ENCODE measurements around the gene ARRDC3. TPM values are rescaled to one million over a fixed set of nuclear protein-coding genes. Genes with fewer than 3 reads are reported as not detected.

Gene ARRDC3
- total and polyA plus RNA-seq, 10 of the 15 experiments (the other 5 are each of a cell fraction or from before 2014, with no cell fraction given): 2.3 to 14.0 (median 8.6) TPM

- TF ChIP-seq IRF3 (IDR thresholded peaks at IDR 0.05) (no peak), USF1 (IDR thresholded peaks at IDR 0.05; ENCODE audit: borderline replicate concordance, extremely low read length, insufficient read depth, low read depth, low read length) (peak; percentile 75), SIX5 (IDR thresholded peaks at IDR 0.05; ENCODE audit: low read depth, low read length, severe bottlenecking) (no peak), PBX3 (IDR thresholded peaks at IDR 0.05; ENCODE audit: insufficient replicate concordance, low read depth, low read length) (no peak), PKNOX1 (IDR thresholded peaks at IDR 0.05) (peak; percentile 56), MYC (IDR thresholded peaks at IDR 0.05; ENCODE audit: insufficient read depth, insufficient read length, insufficient replicate concordance, low read length, severe bottlenecking) (no peak), NBN (IDR thresholded peaks at IDR 0.05) (peak; percentile 47), STAT3 (IDR thresholded peaks at IDR 0.05; ENCODE audit: low read depth, low read length) (no peak), CREB1 (IDR thresholded peaks at IDR 0.05; ENCODE audit: low read depth) (no peak), MEF2A (IDR thresholded peaks at IDR 0.05; ENCODE audit: insufficient read depth, low read depth, low read length) (no peak), CREM (IDR thresholded peaks at IDR 0.05; ENCODE audit: low read depth) (no peak), POU2F2 (IDR thresholded peaks at IDR 0.05; ENCODE audit: borderline replicate concordance, low read depth, low read length) (peak; percentile 50; the same call in 2 of the 3 replicates), RAD51 (IDR thresholded peaks at IDR 0.05) (peak; percentile 95), USF2 (IDR thresholded peaks at IDR 0.05; ENCODE audit: borderline replicate concordance, low read depth, low read length) (peak; percentile 83), TCF12 (IDR thresholded peaks at IDR 0.05; ENCODE audit: low read depth, low read length) (no peak), BCLAF1 (IDR thresholded peaks at IDR 0.05) (no peak), RCOR1 (conservative IDR thresholded peaks at IDR 0.05; ENCODE audit: low read depth, low read length) (no peak), BHLHE40 (IDR thresholded peaks at IDR 0.05; ENCODE audit: borderline replicate concordance in 1 of 2, low read depth in 2 of 2, low read length in 1 of 2) (peak in 1 of 2 experiments; percentile 16; a peak in 2 of 4 replicates), HDAC6 (IDR thresholded peaks at IDR 0.05; ENCODE audit: unreplicated experiment) (no peak), RBBP5 (conservative IDR thresholded peaks at IDR 0.05) (no peak), CHD4 (IDR thresholded peaks at IDR 0.05) (no peak), ZBED1 (IDR thresholded peaks at IDR 0.05; ENCODE audit: borderline replicate concordance) (no peak), ZNF384 (IDR thresholded peaks at IDR 0.05; ENCODE audit: borderline replicate concordance, low read depth, low read length) (no peak)
These were observed 1.2 kb downstream of the ARRDC3 start (continued) for GRCh38 chr5:91381774-91382359.
